GM19193 (cell line): Measurements from ENCODE around the gene KCNH3.
"Not testable (repeated sequence)": the region's sequence is repeated elsewhere in the genome, so short reads cannot be mapped to it uniquely, and the experiment has no call there.

Source experiments
- POLR2A ChIP-seq: IDR thresholded peaks from 4 replicates; pipeline ENCODE4 v1.6.1; 2011; ENCODE audit not compliant: insufficient read depth, insufficient read length; ENCODE audit errors: extremely low read depth

Gene KCNH3

DNA sequence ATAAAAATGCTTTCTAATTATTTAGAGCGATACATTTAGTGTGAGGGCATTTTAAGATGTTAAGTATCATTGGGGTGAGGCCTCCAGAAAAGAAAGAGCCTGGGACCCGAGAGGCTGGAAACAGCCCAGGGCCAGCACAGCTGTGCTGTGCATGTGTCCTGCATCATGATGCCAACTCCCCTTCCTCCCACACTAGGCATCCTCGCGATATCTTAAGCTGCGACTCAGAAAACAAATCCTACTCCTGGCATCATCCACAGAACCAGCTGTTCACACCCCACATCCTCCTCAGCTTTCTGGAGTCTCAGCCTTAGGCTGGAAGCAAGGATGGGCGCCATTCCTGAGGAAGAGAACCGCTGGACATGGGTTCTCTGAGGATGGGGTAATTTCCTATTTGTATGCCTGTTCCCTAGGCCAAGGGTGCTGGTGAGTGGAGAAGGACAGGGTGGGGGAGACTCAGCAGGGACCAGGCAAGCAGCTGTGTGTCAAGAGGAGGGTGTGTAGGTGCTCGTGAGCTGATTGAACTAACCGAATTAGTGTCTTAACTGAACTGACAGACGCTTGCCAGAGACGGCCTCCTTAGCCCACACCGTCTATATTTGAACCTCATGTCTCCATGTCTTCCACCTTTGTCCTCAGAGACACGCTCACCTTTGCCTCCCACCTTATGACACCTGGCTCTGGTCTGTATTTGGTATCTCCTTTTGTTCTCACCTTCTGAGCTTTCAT lies 44.7 kb downstream of the KCNH3 start:
- TF ChIP-seq POLR2A, result no peak

DNA sequence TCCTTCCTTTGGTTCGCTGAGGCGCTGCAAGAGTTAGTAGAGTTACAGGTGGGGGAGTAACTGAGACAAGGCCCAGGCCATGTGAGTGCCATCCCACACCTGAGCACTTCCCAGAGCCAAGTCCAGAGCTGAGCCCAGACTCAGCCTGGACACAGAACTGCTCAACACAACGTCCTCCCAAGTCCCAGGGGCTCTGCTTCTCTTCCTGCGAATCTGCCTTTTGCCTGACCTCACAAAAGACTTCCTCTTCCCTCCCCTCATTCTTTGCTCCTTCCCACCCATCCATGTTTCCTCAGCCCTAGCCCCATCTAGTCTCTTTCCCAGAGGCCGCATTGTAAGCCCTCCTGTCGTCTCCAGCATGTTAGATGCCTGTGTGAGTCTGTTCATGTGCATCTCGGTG lies 45.8 kb downstream of the KCNH3 start:
- no peak for TF ChIP-seq POLR2A

DNA sequence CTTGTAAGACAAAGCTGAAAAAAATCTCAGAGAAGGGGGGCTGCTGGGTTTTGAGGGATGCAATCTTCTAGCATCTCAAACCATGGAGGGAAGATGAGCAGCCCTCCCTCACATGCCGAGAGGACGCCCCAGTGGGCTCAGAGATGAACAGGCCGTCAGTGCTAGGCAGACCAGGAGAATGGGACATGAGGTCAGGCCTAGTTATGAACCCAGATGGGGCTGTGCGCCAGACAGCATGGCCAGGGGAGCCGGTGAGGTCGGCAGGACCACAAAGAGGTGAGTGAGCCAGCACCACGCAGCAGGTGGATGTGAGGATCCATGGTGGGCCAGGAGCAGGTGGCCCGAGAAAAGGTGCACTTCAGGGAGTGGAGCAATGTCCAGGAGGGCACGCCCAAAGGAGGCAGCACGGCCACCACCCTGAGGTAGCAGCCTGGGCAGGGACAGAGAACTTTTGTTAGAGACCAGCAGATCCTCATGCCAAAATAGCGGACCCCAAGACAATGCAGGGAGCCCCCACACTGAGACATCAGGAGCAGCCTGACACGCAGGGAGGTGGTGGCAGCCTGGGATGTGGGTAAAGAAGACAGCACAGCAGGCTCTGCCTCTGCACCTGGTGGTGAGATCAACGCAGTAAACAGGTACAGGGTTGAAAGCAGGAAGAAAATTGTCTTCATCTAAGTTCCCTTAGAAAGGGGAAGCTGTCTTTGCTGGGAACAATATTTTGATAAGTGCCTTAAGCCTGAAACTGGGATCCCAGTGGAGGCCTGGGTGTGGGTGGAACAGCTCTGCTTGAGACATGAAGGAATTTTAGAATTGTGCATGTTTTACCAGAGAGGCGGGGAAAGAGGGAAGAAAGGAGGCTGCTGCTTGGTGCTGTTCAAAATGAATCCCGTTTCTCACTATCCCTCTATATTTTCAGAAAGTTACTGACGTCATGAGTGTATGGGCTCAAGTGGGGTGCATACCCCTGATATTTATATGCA lies 46.9 kb downstream of the KCNH3 start:
- no peak for TF ChIP-seq POLR2A

DNA sequence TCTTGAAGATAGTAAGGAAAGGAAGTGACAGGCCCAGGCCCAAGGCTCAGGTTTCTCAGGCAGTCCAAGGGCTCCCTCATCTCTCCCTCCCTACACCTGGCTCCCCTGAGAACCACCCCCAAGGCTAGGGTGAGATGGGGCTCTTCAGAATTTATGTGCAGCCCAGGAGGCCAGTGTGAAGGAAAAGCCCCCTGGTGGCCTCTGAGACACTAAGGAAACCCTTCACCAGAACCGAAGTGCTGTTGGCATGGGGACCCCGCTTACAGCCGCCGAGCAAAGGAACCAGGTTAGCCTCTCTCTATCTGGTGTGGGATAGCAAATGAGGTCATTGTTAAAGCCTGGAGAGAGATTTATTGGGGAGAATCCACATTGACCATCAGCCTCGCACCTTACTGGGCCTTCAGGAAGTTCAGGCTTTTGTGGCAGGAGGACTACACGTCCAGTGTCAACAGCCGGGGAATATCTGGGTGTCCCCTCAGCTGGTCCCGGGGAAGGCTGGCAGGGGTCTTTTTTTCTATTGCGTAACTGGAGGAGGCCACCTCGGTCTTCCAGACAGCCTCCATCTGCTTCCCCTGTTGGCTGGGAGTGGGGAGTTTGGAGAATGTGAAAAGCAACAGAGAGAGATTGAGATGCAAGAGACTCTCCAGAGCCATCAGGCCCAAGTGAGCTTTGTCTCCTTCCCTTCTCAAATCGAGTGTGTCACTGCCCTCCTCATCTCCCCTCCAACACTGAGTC lies 48.5 kb downstream of the KCNH3 start:
- TF ChIP-seq POLR2A, result no peak

DNA sequence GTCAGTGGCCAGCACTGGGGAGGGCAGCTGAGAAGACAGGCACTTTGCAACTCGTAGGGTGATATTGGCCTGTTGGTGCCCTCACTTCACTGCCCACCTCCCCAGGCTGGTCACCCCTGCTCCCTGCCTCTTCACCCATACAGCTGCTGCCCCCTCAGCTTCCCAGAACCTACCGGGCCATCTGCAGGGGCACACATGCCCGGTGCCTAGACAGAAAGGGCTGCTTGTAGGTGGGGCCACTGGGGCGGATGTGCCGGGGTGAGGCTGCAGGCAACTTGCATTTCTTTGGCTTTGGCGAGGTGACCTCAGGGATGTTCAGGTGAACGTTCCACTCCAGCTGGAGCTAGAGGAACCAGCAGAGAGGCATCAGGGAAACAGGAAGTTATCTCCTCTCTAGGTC lies 49.5 kb downstream of the KCNH3 start:
- no peak for TF ChIP-seq POLR2A

DNA sequence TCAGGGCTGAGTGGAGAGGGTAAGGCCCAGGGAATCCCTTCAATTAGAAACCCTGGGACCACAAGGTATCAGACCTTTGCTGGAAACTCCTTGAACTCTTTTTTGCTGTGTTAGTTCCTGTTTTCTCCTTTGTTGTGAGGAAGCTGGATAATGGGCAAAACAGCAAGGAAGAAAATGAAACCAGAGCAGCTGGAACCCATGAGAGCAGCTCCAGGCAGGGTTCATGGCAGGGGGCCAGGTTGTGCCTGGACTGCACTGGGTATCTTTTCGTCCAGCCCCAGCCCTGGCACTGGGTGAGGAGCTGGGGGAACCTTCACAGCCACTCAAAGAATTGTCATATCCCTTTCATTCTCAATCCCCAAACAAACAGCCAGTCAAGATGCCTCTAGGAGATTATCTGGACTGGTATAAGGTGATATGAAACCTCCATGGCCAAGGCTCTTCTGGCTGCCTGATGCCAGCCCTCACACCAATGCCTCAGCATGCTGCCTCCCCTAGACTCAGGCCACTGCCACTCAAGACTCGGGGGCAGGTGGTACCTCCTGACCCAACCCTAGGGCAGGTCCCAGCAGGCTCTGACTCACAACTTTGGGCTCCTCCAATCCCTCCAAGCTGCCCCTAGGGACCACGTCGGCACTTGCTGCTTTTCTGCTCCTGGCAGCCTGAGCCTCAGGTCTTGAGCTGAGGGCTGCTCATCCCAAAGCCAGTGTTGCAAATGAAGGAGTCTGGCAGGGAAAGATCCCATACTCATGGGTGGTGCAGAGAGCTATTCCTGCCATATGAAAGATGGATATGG lies 50.1 kb downstream of the KCNH3 start:
- TF ChIP-seq POLR2A, result no peak

DNA sequence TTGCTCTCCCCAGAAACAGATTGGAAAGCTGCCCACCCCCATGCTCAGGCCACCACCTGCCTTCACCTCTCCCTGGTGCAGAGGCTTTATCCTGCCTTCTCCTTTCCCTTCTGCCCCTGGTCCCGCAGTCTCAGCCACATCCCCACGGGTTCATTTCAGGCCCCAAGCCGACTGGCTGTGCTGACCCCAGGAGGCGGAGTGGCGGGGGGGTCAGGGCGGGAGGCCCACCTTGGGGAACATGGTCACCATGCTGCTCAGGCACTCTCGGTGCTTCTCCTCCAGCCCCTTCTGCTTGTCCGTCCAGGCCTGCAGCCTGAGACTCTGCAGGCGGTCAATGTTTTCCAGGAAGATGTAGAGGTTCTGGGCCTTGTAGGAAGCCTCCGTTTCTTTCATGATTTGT lies 59.7 kb downstream of the KCNH3 start:
- TF ChIP-seq POLR2A, result no peak

DNA sequence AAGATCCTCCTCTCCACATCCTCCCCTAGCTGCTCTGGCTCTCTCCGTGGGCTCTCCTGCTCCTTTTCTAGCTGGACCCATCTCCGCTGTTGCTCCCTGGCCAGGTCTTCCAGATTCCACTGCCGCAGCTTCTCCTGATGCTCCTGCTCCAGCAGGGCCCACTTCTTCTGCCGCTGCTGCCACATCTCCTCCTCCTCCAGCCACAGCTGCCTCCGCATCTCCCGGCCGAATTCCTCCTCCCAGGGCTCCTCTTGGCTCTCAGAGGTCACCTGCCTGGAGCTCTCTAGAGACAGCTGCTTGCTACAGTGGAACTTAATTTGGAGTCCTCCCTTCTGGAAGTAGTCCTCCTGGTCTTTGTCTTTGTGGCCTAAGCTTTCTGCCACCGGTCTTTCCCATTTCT lies 61.1 kb downstream of the KCNH3 start:
- TF ChIP-seq POLR2A, result no peak

DNA sequence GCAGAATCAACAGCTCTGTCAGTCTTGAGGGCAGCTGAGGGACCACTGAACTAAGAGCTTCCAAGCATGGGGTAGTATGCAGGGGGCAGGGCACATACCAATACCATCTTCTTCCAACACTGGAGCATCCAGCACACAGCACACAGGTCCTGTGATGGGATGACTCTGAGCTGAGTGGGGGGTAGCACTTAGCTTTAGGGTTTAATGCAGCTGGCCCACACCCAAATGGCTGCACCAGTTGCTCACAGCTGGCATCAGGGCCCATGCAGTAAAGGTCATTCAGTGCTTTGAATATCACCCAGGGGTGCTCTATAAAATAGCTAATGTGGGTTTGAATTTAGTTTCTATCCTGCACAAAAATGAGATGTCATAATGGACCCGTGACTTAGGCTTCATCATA lies 64.9 kb downstream of the KCNH3 start:
- no peak for TF ChIP-seq POLR2A

DNA sequence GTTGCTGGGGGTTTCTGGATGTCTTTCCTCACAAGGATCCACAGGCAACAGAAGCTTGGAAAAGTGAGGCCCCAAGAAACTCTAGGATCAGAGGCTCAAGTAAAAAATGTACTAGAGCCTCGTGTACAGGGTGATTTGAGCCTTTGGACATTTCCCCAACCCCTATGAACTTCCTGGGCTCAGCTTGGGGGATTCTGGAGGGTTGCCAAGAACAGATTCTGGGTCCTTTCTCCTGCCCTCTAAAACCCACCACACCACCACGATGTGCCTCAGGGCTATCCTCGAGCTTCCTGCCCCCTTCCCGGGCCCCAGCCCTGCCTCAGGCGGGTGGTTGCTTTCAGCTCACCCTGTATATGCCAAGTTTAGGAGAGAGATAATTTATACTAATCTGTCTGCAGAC lies 66.0 kb downstream of the KCNH3 start:
- TF ChIP-seq POLR2A, result no peak

DNA sequence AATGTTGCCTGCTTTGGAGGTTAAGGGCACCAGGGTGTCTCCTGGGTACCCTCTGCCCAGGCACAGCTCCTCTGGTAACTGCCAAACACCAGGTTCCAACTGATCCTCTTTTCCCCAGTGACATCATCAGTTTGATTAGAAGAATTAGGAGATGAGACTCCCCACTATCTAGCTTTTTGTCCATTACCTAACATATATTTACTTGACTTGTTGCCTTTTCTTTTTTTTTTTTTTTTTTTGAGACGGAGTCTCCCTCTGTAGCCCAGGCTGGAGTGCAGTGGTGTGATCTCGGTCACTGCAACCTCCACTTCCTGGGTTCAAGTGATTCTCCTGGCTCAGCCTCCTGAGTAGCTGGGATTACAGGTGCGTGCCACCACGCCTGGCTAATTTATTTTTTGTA lies 66.7 kb downstream of the KCNH3 start, which contains the start of gene FAM186B:
FAM186B (minus strand) TSS at position 101 of the 400 bp plus-strand sequence. CDS start 162 bp downstream, outside the sequence.
- TF ChIP-seq POLR2A, result not testable (repeated sequence)
